Psoas muscle (tissue), 8 donors: ENCODE measurements around the gene THNSL1. TPM values are rescaled to one million over a fixed set of nuclear protein-coding genes. Genes with fewer than 3 reads are reported as not detected.
"Not testable (repeated sequence)": the region's sequence is repeated elsewhere in the genome, so short reads cannot be mapped to it uniquely, and the experiment has no call there.

ENCODE experiments used
- ATAC-seq, 4 donors: fragments of 200-7000 bp; cut with Tn5 transposase; one replicate each; pipeline ENCODE4 v1.9.1; 2020; ENCODE audit warnings: moderate library complexity in 3 of 4, mild to moderate bottlenecking in 2 of 4
- DNase-seq, 2 donors: peaks; one replicate each; pipeline ENCODE4 v3.0.0-alpha.2; 2020
- H3K27ac ChIP-seq: fragments of 200-600 bp; one replicate; pipeline ENCODE4 v1.8.0; 2022
- H3K27me3 ChIP-seq, 3 donors: fragments of 200-600 bp in 1 of 3; one replicate each; pipeline versions ENCODE4 v1.6.1 to v1.8.0; 2013 to 2022; ENCODE audit warnings: low read length in 2 of 3, mild to moderate bottlenecking in 2 of 3, moderate library complexity in 1 of 3; ENCODE audit not compliant: insufficient read depth in 3 of 3
- H3K36me3 ChIP-seq, 2 donors: fragments of 200-600 bp in 1 of 2; one replicate each; pipeline versions ENCODE4 v1.6.1 to v1.8.0; 2013 to 2022; ENCODE audit warnings: low read depth in 1 of 2, mild to moderate bottlenecking in 1 of 2, moderate library complexity in 1 of 2; ENCODE audit not compliant: insufficient read depth in 1 of 2
- H3K4me1 ChIP-seq: fragments of 200-600 bp; one replicate; pipeline ENCODE4 v1.8.0; 2022
- H3K4me3 ChIP-seq: fragments of 200-600 bp; one replicate; pipeline ENCODE4 v1.8.0; 2022; ENCODE audit warnings: mild to moderate bottlenecking
- H3K9me3 ChIP-seq: fragments of 200-600 bp; one replicate; pipeline ENCODE4 v1.8.0; 2022
- CTCF ChIP-seq: fragments of 200-600 bp; IDR thresholded peaks from one replicate; pipeline ENCODE4 v1.8.0; 2022; ENCODE audit warnings: antibody characterized with exemption
- WGBS, 3 donors: extraction: QIAGEN DNeasy Blood & Tissue Kit; methylation state at CpG; one replicate each; pipeline versions ENCODE4 v1.1.6 to v1.1.7; 2013; 5-methylcytosine and 5-hydroxymethylcytosine counted together
- intact Hi-C, 2 donors: fragments of 100-400 bp; cut with DNase I; formaldehyde crosslinking; loops; one replicate each; pipeline versions ENCODE4 v1.11.0 to v1.14.2; 2022
- long read RNA-seq, 2 donors: library from polyadenylated mRNA; unstranded; transcript quantifications; one replicate each; pipeline ENCODE4 v2.0.0, GENCODE V29; 2021
- polyA plus RNA-seq, 3 donors: library from polyadenylated mRNA; stranded (reverse); fragments of 200-250 nt; gene quantifications; one replicate each; pipeline ENCODE4 v1.2.3, GENCODE V29; 2013
- total RNA-seq, 4 donors: library from RNA; stranded (reverse); fragmentation: NEBNext Ultra II Directional in 2 of 4; extraction: Animal tissue kit (Norgen Biotek cat#: 25700) in 2 of 4; gene quantifications; one replicate each; pipeline versions ENCODE4 v1.2.1 to v1.2.4, GENCODE V29; 2021 to 2023
- donor health status: healthy with polysubstance abuse.
- donor health status: DM: no; HTN: no; CAD: no; lungs with moderate emphysema.
- donor health status: Bipolar disorder and iron deficiency.
- donor health status: healthy.
- donor health status: DM: yes; HTN: yes; CAD: no.
- donor health status: DM: no; HTN: no; CAD: no.
- donor health status: DM: no; HTN: no; CAD: no.
- donor health status: DM: yes; HTN: yes; CAD: no.

Gene THNSL1
- 1 to 10 TPM; 2.0 to 8.7 (median 5.7) TPM for total RNA-seq
- polyA plus RNA-seq = 1 to 10 TPM; 2.0 to 4.6 (median 2.7) TPM
- long read RNA-seq, donor 1, transcript THNSL1-202 (3 exons, 3,788 nt) = major isoform, 15 of 18 reads
- long read RNA-seq, donor 1, partial matches to known transcripts = 0 of 18 reads
- long read RNA-seq, donor 1, other reads (novel, unspliced or antisense) = 0 of 18 reads
- long read RNA-seq, donor 2, transcript THNSL1-201 (3 exons, 3,691 nt) = major isoform, 8 of 10 reads
- long read RNA-seq, donor 2, partial matches to known transcripts = 0 of 10 reads
- long read RNA-seq, donor 2, other reads (novel, unspliced or antisense) = 1 of 10 reads

DNA sequence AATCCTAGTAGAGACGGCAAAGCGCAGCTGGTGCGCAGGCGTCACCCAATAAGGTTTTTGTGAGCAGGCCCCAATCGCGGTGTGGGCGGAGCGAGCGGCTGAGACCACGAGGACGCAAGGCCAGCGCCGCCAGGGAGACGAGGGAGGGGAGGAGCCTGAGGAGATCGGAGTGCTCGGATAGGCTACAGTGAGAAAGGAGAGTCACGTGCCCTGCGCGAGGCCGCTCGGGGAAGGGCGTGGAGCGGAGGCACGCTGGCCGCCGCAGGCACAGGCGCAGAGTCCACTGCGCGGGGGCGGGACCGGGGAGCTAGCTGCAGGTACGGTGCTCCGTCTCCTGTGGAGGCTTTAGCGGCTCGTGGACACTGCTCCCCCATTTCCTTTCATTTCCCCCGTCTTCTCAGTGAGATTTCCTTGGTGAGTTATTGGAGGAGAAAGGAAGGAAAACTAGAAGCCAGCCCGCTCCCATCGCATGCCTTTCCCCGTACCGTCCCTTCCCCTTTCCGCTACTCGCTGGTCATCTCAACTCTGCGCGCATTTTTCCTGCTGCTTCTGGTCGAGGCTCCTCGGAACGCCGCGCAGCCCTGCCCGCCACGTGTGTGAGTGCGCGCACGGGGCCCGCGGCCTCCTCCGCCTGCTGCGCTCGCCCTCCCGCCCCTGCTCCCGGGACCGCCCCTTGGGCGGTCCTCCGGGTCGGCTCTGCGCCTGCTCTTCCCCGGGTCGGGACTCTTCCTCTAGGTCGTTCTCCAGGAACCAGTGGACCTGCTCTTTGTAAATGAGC, at the start of gene THNSL1:
THNSL1 (plus strand) TSS at position 237 of the 778 bp plus-strand sequence. CDS start 6,612 bp downstream, outside the sequence.
- no peak for TF ChIP-seq CTCF
- H3K4me3 ChIP-seq = peak within 1 kb of the TSS; percentile 86
- intact Hi-C loops = loop anchor here (2.0 to 10.0 kb wide), 4 partner anchors 292 to 382 kb away; partner anchors contain the start of gene ARHGAP21 (in 1 of the 2)
- 0% methylated on average over 59 to 69 of the region's 69 CpGs for WGBS, 3 donors
- H3K4me1 ChIP-seq = peaks cover 11% of the 10 kb centered on the region
- no peaks in the 10 kb centered on the region for H3K27me3 ChIP-seq
- H3K9me3 ChIP-seq = no peaks in the 10 kb centered on the region
- H3K27ac ChIP-seq = peak within 1 kb of the TSS; percentile 95
- ATAC-seq = peak; percentile 99 to 100 (median 99)
- DNase-seq = peak; percentile 99
- H3K36me3 ChIP-seq = no peaks in the 10 kb centered on the region

DNA sequence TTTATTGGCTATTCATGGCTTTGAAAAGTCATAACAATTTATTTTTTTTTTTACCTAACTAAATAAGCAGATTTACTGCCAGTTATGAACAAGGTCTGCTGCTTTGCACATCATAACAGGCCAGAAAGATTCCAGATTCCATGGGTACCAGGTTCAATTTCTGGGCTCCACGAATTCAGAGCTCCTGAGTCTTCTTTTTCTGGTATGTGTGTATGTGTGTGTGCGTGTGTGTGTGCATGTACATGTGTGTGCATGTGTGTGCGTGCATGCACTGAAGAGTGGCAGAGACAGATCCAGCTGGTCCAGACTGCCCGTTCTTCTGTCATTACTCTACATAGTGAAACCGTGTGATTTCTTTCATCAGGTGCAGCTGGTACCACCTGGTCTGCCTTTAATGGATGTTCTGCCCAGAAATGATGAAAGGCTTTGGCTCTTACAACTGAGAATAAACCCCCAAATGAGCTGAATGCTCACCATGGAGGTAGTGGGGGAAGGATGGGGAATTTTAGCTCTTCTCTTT, 49.4 kb upstream of the THNSL1 start:
- Histone ChIP-seq H3K4me1 (no peaks in the 10 kb centered on the region), H3K27ac (no peak overlapping the region), H3K9me3 (no peaks in the 10 kb centered on the region), H3K36me3 (no peaks in the 10 kb centered on the region), H3K27me3 (no peaks in the 10 kb centered on the region), H3K4me3 (no peak overlapping the region)
- DNase-seq (no peak), ATAC-seq (no peak)
- intact Hi-C loops = no loop called here
- no peak for TF ChIP-seq CTCF
- WGBS, 3 donors = 80 to 87% (median 82%) methylated on average over 5 of the region's 5 CpGs

DNA sequence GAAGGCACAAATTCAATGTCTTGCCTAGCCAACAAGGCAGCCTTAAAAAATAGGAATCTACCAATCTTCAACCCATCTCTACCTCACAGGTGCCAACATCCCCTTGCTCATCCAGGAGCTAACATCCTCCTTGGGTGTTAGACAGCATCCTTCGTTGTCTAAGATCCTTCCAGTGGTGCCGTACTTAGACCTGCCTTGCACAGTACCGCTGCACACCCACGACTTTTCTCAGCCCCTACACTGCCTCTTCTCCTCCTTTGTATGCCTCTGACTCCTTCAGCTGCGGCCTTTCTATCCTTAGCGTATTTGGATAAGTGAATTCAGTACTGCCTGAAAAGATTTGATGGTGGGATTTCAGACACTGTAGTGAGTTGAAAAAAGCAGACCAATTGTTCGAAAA, 48.1 kb upstream of the THNSL1 start:
- no peak overlapping the region for H3K4me3 ChIP-seq
- intact Hi-C loops = no loop called here
- WGBS, 3 donors = 94 to 97% (median 96%) methylated on average over 7 of the region's 7 CpGs
- no peaks in the 10 kb centered on the region for H3K36me3 ChIP-seq
- no peak for TF ChIP-seq CTCF
- H3K4me1 ChIP-seq = no peaks in the 10 kb centered on the region
- H3K27ac ChIP-seq = no peak overlapping the region
- H3K27me3 ChIP-seq = no peaks in the 10 kb centered on the region
- DNase-seq = no peak
- no peaks in the 10 kb centered on the region for H3K9me3 ChIP-seq
- ATAC-seq = no peak

DNA sequence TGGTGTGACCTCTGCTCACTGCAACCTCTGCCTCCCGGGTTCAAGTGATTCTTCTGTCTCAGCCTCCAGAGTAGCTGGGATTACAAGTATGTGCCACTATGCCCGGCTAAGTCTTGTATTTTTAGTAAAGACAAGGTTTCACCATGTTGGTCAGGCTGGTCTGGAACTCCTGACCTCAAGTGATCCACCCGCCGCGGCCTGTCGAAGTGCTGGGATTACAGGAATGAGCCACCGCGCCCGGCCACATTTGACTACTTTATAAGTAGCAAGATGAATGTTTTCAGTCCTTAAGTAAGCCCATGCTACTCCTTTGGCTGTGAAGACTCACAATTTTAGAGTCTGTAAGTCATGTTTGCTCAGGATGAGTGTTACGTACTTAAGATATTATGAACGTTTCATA, 47.5 kb upstream of the THNSL1 start:
- H3K27me3 ChIP-seq, intact Hi-C loops, ATAC-seq, H3K36me3 ChIP-seq, DNase-seq, H3K9me3 ChIP-seq, H3K4me3 ChIP-seq, H3K27ac ChIP-seq, H3K4me1 ChIP-seq: not testable (repeated sequence)
- 93% methylated on average over 11 of the region's 11 CpGs for WGBS, 3 donors

- Histone ChIP-seq H3K27me3 (no peaks in the 10 kb centered on the region), H3K27ac (no peak overlapping the region), H3K36me3 (no peaks in the 10 kb centered on the region), H3K9me3 (no peaks in the 10 kb centered on the region), H3K4me1 (no peaks in the 10 kb centered on the region), H3K4me3 (no peak overlapping the region)
- DNase-seq (no peak), ATAC-seq (no peak)
- WGBS, 3 donors = 52 to 60% (median 59%) methylated on average over 2 of the region's 2 CpGs
- intact Hi-C loops = no loop called here
- TF ChIP-seq CTCF = no peak
Measured at GRCh38 chr10:24969841-24970281, 46.6 kb upstream of the THNSL1 start.
